NOMO-1 treated with DMSO at 0.1 percent for 48 hours (cell line): Measurements from ENCODE around the gene CDC25A.

Source experiments
- DNase-seq: peaks from one replicate; lab custom pipeline; 2025; ENCODE audit not compliant: unreplicated experiment; lab: John Stamatoyannopoulos, UW

The CDC25A gene

GRCh38 chr3:48110463-48110862 is 77.8 kb downstream of the CDC25A start:
- DNase-seq, result no peak

- no peak for DNase-seq
Measured at GRCh38 chr3:48107227-48107626, 81.0 kb downstream of the CDC25A start.
